Activated CD8-positive, alpha-beta memory T cell treated with anti-CD3 and anti-CD28 coated beads, Interleukin-2, amount 10 ng/mL, durations not matched to agents 7 days and 5 days (primary cell): Measurements from ENCODE around the gene EAF1. TPM values are rescaled to one million over a fixed set of nuclear protein-coding genes. Genes with fewer than 3 reads are reported as not detected.
A peak's percentile ranks its signal among the peaks of the same experiment; 100 is the strongest.
"Not testable (repeated sequence)": the region's sequence is repeated elsewhere in the genome, so short reads cannot be mapped to it uniquely, and the experiment has no call there.

Source experiments
- ATAC-seq: fragments of 150-1000 bp; cut with Tn5 transposase; one replicate; pipeline ENCODE4 v1.10.0; 2021; ENCODE audit warnings: moderate library complexity
- CTCF ChIA-PET: fragments of 350-600 bp; sonication (Branson Sonifier 250); formaldehyde crosslinking; loops from one replicate; lab custom pipeline; 2021; ENCODE audit warnings: antibody characterized with exemption; lab: Charles Lee
- DNase-seq: peaks from one replicate; pipeline ENCODE4 v3.0.0-alpha.2; 2020
- H3K27ac Mint-ChIP-seq: one replicate; pipeline ENCODE4 v1.8.0; 2021; ENCODE audit warnings: mild to moderate bottlenecking, mixed read lengths
- H3K27me3 Mint-ChIP-seq: one replicate; pipeline ENCODE4 v1.8.0; 2021; ENCODE audit warnings: mixed read lengths
- H3K36me3 Mint-ChIP-seq: one replicate; pipeline ENCODE4 v1.8.0; 2021; ENCODE audit warnings: mild to moderate bottlenecking, mixed read lengths
- H3K4me1 Mint-ChIP-seq: one replicate; pipeline ENCODE4 v1.8.0; 2021; ENCODE audit warnings: mixed read lengths
- H3K4me3 Mint-ChIP-seq: one replicate; pipeline ENCODE4 v1.8.0; 2021; ENCODE audit warnings: mild to moderate bottlenecking, moderate library complexity, mixed read lengths
- H3K9me3 Mint-ChIP-seq: one replicate; pipeline ENCODE4 v1.8.0; 2022; ENCODE audit warnings: low read depth, mixed read lengths
- total RNA-seq, 2 experiments: library from RNA; stranded (reverse); gene quantifications; one replicate each; pipeline ENCODE4 v1.2.3, GENCODE V29; 2021

Gene EAF1
- total RNA-seq, 2 experiments from 2014 or later: 27.3 to 29.5 TPM

DNA sequence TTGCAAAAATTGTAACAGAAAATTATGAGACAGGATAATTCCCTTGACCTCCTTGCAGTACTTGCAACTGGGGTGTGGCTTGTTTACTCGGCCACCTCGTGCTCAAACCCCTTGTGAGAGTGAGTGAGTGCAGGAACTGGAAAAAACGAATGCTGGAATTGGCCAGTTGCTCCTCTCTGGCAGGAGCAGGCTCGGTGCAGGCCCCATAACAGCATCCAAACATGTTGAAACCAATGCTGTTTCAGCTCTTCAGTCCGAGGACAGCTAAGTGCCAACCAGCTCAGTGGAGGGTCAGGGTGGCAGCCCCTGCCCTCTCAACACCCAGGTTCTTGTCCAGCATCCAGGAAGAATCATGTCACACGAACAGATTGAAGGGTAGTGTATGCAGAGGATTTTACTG is 36.9 kb upstream of the EAF1 start:
- Mint-ChIP-seq H3K27ac (no peak overlapping the region), H3K36me3 (no peaks in the 10 kb centered on the region), H3K4me1 (peaks cover 4% of the 10 kb centered on the region), H3K9me3 (no peaks in the 10 kb centered on the region), H3K27me3 (peaks cover 4% of the 10 kb centered on the region), H3K4me3 (no peak overlapping the region)
- ATAC-seq (no peak), DNase-seq (no peak)
- CTCF ChIA-PET: interaction anchor here (1.3 kb wide), 1 partner anchor 123 kb away, joined by 4 read pairs; no protein-coding TSS in a partner anchor

DNA sequence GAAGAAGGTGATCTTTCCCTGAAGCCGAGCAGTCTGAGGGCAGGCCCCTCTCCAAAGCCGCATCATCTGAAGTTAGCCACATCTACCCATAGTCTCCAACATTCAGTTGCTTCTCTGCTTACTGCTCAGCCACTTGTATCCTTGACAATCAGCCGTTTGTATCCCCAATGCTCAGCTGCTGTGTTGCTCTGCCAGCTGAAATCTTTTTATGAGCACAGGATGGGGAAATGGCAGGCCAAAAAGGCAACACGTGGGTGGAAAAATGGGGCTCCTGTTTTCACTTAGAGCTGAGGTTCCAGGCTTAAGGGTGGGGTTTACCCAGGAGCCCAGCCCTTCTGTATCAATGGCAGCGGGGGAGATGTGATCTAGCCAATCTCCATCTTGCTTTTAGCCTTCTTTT is 36.4 kb upstream of the EAF1 start:
- ATAC-seq: no peak
- Mint-ChIP-seq H3K36me3 (no peaks in the 10 kb centered on the region), H3K4me1 (no peaks in the 10 kb centered on the region), H3K4me3 (no peak overlapping the region), H3K9me3 (no peaks in the 10 kb centered on the region), H3K27ac (no peak overlapping the region), H3K27me3 (peaks cover 8% of the 10 kb centered on the region)
- DNase-seq: no peak
- CTCF ChIA-PET: no interaction called here

DNA sequence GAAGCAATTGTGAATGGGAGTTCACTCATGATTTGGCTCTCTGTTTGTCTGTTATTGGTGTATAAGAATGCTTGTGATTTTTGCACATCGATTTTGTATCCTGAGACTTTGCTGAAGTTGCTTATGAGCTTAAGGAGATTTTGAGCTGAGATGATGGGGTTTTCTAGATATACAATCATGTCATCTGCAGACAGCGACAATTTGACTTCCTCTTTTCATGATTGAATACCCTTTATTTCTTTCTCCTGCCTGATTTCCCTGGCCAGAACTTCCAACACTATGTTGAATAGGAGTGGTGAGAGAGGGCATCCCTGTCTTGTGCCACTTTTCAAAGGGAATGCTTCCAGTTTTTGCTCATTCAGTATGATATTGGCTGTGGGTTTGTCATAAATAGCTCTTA is 34.1 kb upstream of the EAF1 start:
- CTCF ChIA-PET, H3K4me1 Mint-ChIP-seq, H3K27me3 Mint-ChIP-seq, H3K4me3 Mint-ChIP-seq, DNase-seq, H3K9me3 Mint-ChIP-seq, H3K36me3 Mint-ChIP-seq, H3K27ac Mint-ChIP-seq, ATAC-seq: not testable (repeated sequence)

DNA sequence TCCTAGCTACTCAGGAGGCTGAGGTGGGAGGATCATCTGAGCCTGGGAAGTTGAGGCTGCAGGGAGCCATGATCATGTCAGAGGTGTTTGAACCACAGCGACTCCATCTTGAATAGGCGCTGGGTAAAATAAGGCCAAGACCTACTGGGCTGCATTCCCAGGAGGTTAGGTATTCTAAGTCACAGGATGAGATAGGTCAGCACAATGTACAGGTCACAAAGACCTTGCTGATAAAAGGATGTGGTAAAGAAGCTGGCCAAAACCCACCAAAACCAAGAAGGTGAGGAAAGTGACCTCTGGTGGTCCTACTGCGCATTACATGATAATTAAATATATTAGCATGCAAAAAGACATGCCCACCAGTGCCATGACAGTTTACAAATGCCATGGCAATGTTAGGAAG is 28.7 kb upstream of the EAF1 start:
- DNase-seq: peak; percentile 45
- peaks cover 36% of the 10 kb centered on the region for H3K4me1 Mint-ChIP-seq
- not testable (repeated sequence) for ATAC-seq, H3K27ac Mint-ChIP-seq, H3K4me3 Mint-ChIP-seq, H3K9me3 Mint-ChIP-seq, H3K27me3 Mint-ChIP-seq, H3K36me3 Mint-ChIP-seq
- CTCF ChIA-PET: interaction anchor here (0.9 to 4.4 kb wide), 13 partner anchors 8 to 280 kb away, joined by 3 to 44 read pairs (median 4); partner anchors contain the start of gene CAPN7

DNA sequence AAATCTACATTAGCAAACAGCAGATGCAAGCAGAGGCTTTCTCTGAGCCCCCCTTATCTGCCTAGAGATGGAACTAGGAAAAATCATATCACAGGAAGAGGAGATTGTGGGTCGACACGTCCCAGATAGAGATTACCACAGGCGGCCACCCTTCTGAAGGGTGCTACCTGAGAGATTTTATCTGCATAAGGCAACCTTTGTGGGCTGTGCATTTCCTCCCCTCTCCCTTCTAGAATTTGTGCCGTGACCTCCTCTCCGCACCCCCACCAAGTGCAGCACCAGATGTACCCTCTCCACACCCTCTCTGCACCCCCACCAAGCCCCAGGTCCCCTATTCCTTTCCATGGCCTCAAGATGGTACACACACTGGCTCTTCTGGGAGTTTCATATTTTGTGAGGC is 27.4 kb upstream of the EAF1 start:
- peak; percentile 43 for DNase-seq

DNA sequence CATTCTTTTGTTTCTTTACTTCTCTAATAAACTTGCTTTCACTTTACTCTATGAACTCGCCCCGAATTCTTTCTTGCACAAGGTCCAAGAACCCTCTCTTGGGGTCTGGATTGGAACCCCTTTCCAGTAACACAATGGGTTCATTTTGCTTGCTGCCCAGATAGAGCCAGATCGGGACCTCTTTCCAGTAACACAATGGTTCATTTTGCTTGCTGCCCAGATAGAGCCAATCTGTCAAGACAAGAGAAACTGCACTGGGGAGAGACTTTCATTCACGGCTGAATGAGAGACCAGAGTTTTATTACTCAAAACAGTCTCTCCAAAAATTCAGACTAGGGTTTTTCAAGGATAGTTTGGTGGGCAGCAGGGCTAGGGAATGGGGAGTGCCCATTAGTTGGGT is 25.5 kb upstream of the EAF1 start:
- ATAC-seq (no peak), DNase-seq (no peak)
- CTCF ChIA-PET: interaction anchor here (0.9 to 7.5 kb wide), 4 partner anchors 27 to 156 kb away, joined by 3 to 96 read pairs (median 4); no protein-coding TSS in a partner anchor
- no peak overlapping the region for H3K27ac Mint-ChIP-seq
- H3K4me1 Mint-ChIP-seq: peaks cover 36% of the 10 kb centered on the region
- no peaks in the 10 kb centered on the region for H3K27me3 Mint-ChIP-seq
- H3K36me3 Mint-ChIP-seq: no peaks in the 10 kb centered on the region
- H3K9me3 Mint-ChIP-seq: no peaks in the 10 kb centered on the region
- H3K4me3 Mint-ChIP-seq: no peak overlapping the region

More for the DNA sequence above, 27.4 kb upstream of the EAF1 start:
- ATAC-seq: peak; percentile 80
- CTCF ChIA-PET: interaction anchor here (0.8 to 4.4 kb wide), 12 partner anchors 15 to 292 kb away, joined by 3 to 44 read pairs (median 3); partner anchors contain the start of gene CAPN7
- Mint-ChIP-seq H3K9me3 (no peaks in the 10 kb centered on the region), H3K4me1 (peaks cover 36% of the 10 kb centered on the region), H3K27me3 (peaks cover 5% of the 10 kb centered on the region), H3K4me3 (no peak overlapping the region), H3K36me3 (no peaks in the 10 kb centered on the region), H3K27ac (no peak overlapping the region)

DNA sequence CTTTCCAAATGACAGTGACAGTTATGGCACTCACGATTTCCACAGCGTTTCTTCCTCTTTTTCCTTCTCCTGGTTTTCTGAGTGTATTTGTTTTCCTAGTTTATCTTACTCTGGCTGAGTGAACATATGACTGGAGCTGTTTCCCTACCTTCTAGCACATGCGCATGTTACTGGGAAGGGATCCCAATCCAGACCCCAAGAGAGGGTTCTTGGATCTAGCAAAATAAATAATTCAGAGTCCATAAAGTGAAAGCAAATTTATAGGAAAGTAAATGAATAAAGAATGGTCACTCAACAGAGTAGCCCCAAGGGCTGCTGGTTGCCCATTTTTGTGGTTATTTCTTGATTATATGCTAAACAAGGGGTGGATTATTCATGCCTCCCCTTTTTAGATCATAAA is 23.9 kb upstream of the EAF1 start:
- CTCF ChIA-PET: interaction anchor here (2.7 to 7.5 kb wide), 3 partner anchors 135 to 294 kb away, joined by 15 to 96 read pairs (median 20); no protein-coding TSS in a partner anchor

DNA sequence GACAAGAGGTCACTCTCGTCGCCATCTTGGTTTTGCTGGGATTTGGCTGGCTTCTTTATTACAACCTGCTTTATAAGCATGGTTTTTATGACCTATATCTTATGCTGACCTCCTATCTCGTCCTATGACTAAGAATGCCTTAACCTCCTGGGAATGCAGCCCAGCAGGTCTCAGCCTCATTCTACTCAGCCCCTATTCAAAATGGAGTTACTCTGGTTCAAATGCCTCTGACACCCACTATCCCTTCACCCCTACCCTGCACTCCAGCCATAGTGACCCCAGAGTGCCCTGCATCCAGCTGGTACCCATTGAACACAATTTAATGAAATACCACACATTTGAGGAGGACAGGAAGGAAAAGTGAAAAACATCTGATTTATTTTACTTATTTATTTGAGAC is 23.4 kb upstream of the EAF1 start:
- H3K4me1 Mint-ChIP-seq: peaks cover 27% of the 10 kb centered on the region
- H3K4me3 Mint-ChIP-seq: no peak overlapping the region
- H3K27ac Mint-ChIP-seq: no peak overlapping the region
- H3K27me3 Mint-ChIP-seq: no peaks in the 10 kb centered on the region
- DNase-seq: no peak
- CTCF ChIA-PET: interaction anchor here (1.5 to 7.5 kb wide), 6 partner anchors 132 to 295 kb away, joined by 3 to 96 read pairs (median 18); no protein-coding TSS in a partner anchor
- no peaks in the 10 kb centered on the region for H3K9me3 Mint-ChIP-seq
- no peak for ATAC-seq
- H3K36me3 Mint-ChIP-seq: no peaks in the 10 kb centered on the region

More for the DNA sequence above, 23.9 kb upstream of the EAF1 start:
- DNase-seq (no peak), ATAC-seq (no peak)
- H3K27me3 Mint-ChIP-seq: no peaks in the 10 kb centered on the region
- H3K4me1 Mint-ChIP-seq: peaks cover 31% of the 10 kb centered on the region
- no peaks in the 10 kb centered on the region for H3K9me3 Mint-ChIP-seq
- H3K4me3 Mint-ChIP-seq: no peak overlapping the region
- no peak overlapping the region for H3K27ac Mint-ChIP-seq
- no peaks in the 10 kb centered on the region for H3K36me3 Mint-ChIP-seq

DNA sequence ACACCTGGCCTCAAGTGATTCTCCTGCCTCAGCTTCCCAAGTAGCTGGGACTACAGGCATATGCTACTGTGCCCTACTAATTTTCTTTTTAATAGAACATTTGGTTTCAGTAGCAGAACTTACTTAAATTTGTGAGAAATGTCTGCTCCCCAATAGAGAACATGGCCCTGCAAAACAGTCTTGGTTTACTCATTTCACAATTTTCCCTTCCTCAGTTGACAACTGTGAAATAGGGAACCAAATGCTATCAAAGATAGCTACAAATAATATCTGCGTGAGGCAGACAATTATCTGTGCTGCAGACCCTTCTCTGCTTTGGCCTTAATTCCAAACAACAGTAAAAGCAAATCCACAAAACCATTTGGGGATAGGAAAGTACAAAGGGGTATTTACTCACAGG is 22.6 kb upstream of the EAF1 start:
- no peaks in the 10 kb centered on the region for H3K9me3 Mint-ChIP-seq
- no peak overlapping the region for H3K4me3 Mint-ChIP-seq
- no peak overlapping the region for H3K27ac Mint-ChIP-seq
- no peaks in the 10 kb centered on the region for H3K27me3 Mint-ChIP-seq
- ATAC-seq (no peak), DNase-seq (no peak)
- CTCF ChIA-PET: interaction anchor here (0.6 to 7.5 kb wide), 36 partner anchors 10 to 296 kb away, joined by 3 to 96 read pairs (median 4); partner anchors contain the start of genes BTD, CAPN7, EAF1 and HACL1
- no peaks in the 10 kb centered on the region for H3K36me3 Mint-ChIP-seq
- peaks cover 19% of the 10 kb centered on the region for H3K4me1 Mint-ChIP-seq

DNA sequence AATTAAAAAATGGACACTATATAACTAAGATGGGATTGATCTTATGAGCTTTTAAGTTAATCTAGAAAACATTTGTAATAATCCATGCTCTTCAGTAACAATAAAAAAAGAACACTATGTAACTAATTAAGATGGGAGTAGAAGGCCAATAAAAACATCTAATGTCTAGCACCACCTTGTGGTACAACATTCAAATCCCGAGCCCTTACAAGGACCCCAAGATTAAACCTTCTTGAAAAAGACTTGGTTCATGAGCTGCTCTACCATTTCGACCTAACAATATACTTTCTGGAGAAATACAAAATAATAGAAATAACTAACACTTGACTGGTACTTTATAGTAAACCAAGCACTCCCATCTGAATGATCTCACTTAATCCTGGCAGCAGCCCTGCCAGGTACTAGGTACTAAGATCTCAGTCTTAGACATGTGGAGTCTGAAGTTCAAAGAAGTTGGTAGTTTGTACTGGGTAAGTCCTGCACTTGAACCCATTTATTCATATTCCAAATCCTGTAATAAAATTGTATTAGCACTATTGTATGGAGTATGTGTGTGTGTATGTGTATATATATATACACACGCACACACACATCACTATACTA is 21.8 kb upstream of the EAF1 start:
- CTCF ChIA-PET: interaction anchor here (0.6 to 7.5 kb wide), 38 partner anchors 10 to 297 kb away, joined by 3 to 96 read pairs (median 4); partner anchors contain the start of genes BTD, CAPN7, EAF1 and HACL1
- peaks cover 12% of the 10 kb centered on the region for H3K4me1 Mint-ChIP-seq
- H3K27me3 Mint-ChIP-seq: no peaks in the 10 kb centered on the region
- H3K4me3 Mint-ChIP-seq: no peak overlapping the region
- ATAC-seq (peak; percentile 64), DNase-seq (no peak)
- H3K9me3 Mint-ChIP-seq: no peaks in the 10 kb centered on the region
- H3K36me3 Mint-ChIP-seq: peaks cover 3% of the 10 kb centered on the region
- no peak overlapping the region for H3K27ac Mint-ChIP-seq

DNA sequence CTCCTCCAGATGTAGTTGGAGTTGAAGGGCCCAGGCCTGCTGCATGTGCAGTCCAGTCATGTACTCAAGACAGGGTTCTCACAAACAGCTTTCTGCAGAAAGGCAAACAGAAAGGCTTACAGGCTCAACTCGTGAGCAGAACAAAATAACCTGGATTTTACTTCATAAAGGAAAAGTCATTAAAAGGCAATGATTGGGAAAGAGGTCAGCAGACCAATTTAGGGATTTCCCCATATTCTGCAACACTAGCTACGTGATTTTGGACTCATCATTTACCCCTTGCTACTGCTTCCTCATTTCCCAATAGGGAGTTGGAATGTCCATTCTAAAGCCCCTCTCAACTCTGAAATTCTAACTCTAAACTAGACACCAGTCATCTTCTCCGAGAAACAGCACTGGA is 18.2 kb upstream of the EAF1 start:
- DNase-seq (no peak), ATAC-seq (no peak)
- H3K9me3 Mint-ChIP-seq: no peaks in the 10 kb centered on the region
- H3K36me3 Mint-ChIP-seq: peaks cover 24% of the 10 kb centered on the region
- no peaks in the 10 kb centered on the region for H3K4me1 Mint-ChIP-seq
- H3K27me3 Mint-ChIP-seq: no peaks in the 10 kb centered on the region
- no peak overlapping the region for H3K4me3 Mint-ChIP-seq
- CTCF ChIA-PET: interaction anchor here (2.9 to 7.5 kb wide), 2 partner anchors 141 to 206 kb away, joined by 13 to 96 read pairs; no protein-coding TSS in a partner anchor
- H3K27ac Mint-ChIP-seq: no peak overlapping the region

DNA sequence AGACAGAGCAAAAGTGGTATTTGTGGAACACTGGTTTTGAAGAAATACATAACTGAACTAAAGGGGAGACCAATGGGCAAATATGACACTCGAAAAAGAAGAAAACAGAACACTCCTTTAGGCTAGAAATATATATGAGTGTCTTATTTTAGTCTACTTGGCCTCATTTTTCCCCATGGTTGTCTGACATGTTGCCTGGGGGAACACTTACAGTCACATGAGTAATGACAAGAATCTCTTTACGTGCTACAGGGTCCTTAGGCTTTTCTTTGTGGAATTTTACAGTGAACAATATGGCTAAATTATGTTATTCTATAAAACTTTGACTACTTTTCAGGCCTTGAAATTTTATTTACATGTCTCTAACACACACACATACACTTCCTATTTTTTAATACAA is 17.6 kb upstream of the EAF1 start:
- H3K4me3 Mint-ChIP-seq: no peak overlapping the region
- no peaks in the 10 kb centered on the region for H3K4me1 Mint-ChIP-seq
- no peaks in the 10 kb centered on the region for H3K27me3 Mint-ChIP-seq
- CTCF ChIA-PET: no interaction called here
- H3K27ac Mint-ChIP-seq: no peak overlapping the region
- peaks cover 29% of the 10 kb centered on the region for H3K36me3 Mint-ChIP-seq
- DNase-seq (no peak), ATAC-seq (no peak)
- no peaks in the 10 kb centered on the region for H3K9me3 Mint-ChIP-seq

DNA sequence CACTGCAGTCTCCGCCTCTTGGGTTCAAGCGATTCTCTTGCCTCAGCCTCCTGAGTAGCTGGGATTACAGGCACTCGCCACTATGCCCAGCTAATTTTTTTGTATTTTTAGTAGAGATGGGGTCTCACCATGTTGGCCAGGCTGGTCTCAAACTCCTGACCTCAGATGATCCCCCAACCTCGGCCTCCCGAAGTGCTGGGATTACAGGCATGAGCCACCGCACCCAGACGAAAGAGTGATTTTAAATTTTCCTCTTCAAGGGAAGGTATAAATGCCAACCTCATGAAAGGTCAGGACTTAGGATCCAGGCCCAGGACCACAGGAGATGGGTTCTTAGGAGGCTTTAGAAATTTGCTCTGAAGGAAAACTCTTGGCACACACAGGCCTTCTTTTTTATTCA is 16.4 kb upstream of the EAF1 start:
- H3K4me1 Mint-ChIP-seq, H3K9me3 Mint-ChIP-seq, H3K27ac Mint-ChIP-seq, H3K27me3 Mint-ChIP-seq, H3K4me3 Mint-ChIP-seq, DNase-seq, ATAC-seq, CTCF ChIA-PET: not testable (repeated sequence)
- H3K36me3 Mint-ChIP-seq: peaks cover 38% of the 10 kb centered on the region

DNA sequence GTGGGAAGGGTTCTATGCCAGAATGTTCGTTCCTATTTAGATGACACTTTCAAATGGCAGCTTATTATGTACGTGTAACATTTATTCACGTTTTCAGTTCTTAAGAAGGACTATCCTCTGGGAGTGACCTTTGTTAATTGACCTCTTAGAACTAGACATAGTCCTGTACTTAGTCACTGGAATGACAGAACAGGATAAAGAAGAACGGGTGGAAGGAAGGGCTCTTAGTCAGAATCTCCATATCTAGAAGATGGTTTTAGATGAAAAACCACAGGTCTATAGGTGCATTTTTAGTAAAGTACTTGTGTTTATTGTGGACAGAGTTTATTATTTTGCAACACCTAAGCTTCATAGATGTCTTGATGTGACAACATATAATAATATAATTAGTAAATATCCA is 6.5 kb upstream of the EAF1 start:
- H3K9me3 Mint-ChIP-seq: no peaks in the 10 kb centered on the region
- peaks cover 18% of the 10 kb centered on the region for H3K36me3 Mint-ChIP-seq
- H3K4me1 Mint-ChIP-seq: peaks cover 20% of the 10 kb centered on the region

More for the DNA sequence above, 6.5 kb upstream of the EAF1 start:
- H3K27me3 Mint-ChIP-seq: no peaks in the 10 kb centered on the region
- no peak for ATAC-seq
- no peak overlapping the region for H3K4me3 Mint-ChIP-seq
- no peak overlapping the region for H3K27ac Mint-ChIP-seq
- DNase-seq: no peak
- CTCF ChIA-PET: interaction anchor here (0.9 kb wide), 1 partner anchor 329 kb away, joined by 3 read pairs; no protein-coding TSS in a partner anchor
